ENCODE data around the gene FBXL3. TPM values are rescaled to one million over a fixed set of nuclear protein-coding genes. Genes with fewer than 3 reads are reported as not detected.
A peak's percentile ranks its signal among the peaks of the same experiment; 100 is the strongest.

The FBXL3 gene
- total RNA-seq, 1 experiment from 2014 or later, result 16.7 TPM

DNA sequence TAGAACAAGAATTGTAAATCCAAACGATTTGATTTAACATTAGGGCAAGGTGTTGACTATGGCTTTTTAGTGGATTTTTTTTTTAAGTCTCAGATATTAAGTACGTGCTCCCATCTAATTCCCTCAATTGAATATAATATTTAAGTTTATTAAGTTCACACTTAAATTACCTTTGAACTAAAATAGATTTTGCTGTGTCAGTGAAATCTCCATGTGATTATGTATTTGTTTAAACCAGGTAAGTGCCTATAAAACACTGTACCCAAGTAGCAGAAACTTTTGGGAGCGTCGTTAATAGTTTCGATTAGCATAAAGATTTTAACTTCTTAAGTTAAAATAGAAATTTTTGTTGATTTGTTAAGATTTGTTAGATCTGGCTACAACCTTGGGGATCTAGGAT, 33.5 kb downstream of the FBXL3 start:
- H2AFZ ChIP-seq (ENCODE audit: low read length), result no peak overlapping the region
- 100% methylated on average over 1 of the region's 5 CpGs for WGBS (ENCODE audit: extremely low coverage, insufficient read length, low lambda C conversion rate)
- Mint-ChIP-seq H3K27me3 (ENCODE audit: low read depth) (peaks cover 7% of the 10 kb centered on the region; the same call in 1 of the 2 replicates), H3K4me1 (peaks cover 20% of the 10 kb centered on the region in 2 experiments), H3K4me3 (peak overlapping the region; percentile 95 to 99), H3K36me3 (ENCODE audit: insufficient read depth in 1 of 3, low read depth in 3 of 3) (peaks cover 0 to 23% (median 15%) of the 10 kb centered on the region in 3 experiments; a peak in 5 of 7 replicates), H3K27ac (no peak overlapping the region), H3K9me3 (no peaks in the 10 kb centered on the region; a peak in 1 of 5 replicates)
- H2BK12ac ChIP-seq (ENCODE audit: insufficient read length, low read depth, low read length), result no peak overlapping the region
- DNase-seq, result no peak
- no peaks in the 10 kb centered on the region; the same call in 1 of the 2 replicates for H3K4me1 ChIP-seq (ENCODE audit: insufficient read depth, low read length)
- H2BK20ac ChIP-seq (ENCODE audit: low read depth, low read length, poor library complexity, severe bottlenecking), result no peak overlapping the region
- H3K79me2 ChIP-seq (ENCODE audit: insufficient read depth, low read length), result no peaks in the 10 kb centered on the region
- no peak overlapping the region for H2BK120ac ChIP-seq (ENCODE audit: low read depth, low read length, poor library complexity, severe bottlenecking)
- no peak overlapping the region for H3K27ac ChIP-seq (ENCODE audit: insufficient read length, low read depth, low read length)
- no peaks in the 10 kb centered on the region for H4K20me1 ChIP-seq (ENCODE audit: control insufficient read depth, insufficient read depth, insufficient read length)
- H3K23ac ChIP-seq (ENCODE audit: insufficient read length, low read depth, low read length), result no peak overlapping the region
- no peak overlapping the region for H2BK15ac ChIP-seq (ENCODE audit: low read depth, low read length)
- no peaks in the 10 kb centered on the region for H3K27me3 ChIP-seq (ENCODE audit: insufficient read depth, low read length)
- H4K8ac ChIP-seq (replicated peaks; ENCODE audit: insufficient read length, low read depth, low read length), result no peak overlapping the region
- no peak overlapping the region for H2AK5ac ChIP-seq (ENCODE audit: insufficient read length, low read length)
- H3K14ac ChIP-seq (ENCODE audit: insufficient read depth, low read length), result no peak overlapping the region
- no peak overlapping the region for H3K56ac ChIP-seq (ENCODE audit: insufficient read length, low read depth, low read length)
- H2BK5ac ChIP-seq (ENCODE audit: insufficient read length, low read length), result no peak overlapping the region
- H4K5ac ChIP-seq (ENCODE audit: insufficient read length, low read depth, low read length), result no peak overlapping the region
- no peak overlapping the region for H3K9ac ChIP-seq (ENCODE audit: extremely low read depth, insufficient read length, low read length)
- H3K79me1 ChIP-seq (ENCODE audit: insufficient read depth, low read depth, low read length, poor library complexity, severe bottlenecking), result no peaks in the 10 kb centered on the region
- H4K91ac ChIP-seq (ENCODE audit: insufficient read length, low read depth, low read length), result no peak overlapping the region
- no peak overlapping the region for H3K4me2 ChIP-seq (ENCODE audit: insufficient read depth, insufficient read length, low read length)
- H3T11ph ChIP-seq (ENCODE audit: low read length), result no peak overlapping the region
- H3K18ac ChIP-seq (ENCODE audit: insufficient read length, low read depth, low read length), result no peak overlapping the region
- no peak overlapping the region for H3K4ac ChIP-seq (ENCODE audit: low read depth, low read length)
- no peaks in the 10 kb centered on the region for H3K9me3 ChIP-seq (ENCODE audit: control insufficient read depth, low read depth, low read length)
- H3K23me2 ChIP-seq (ENCODE audit: insufficient read length, low read depth, low read length, poor library complexity, severe bottlenecking), result peaks cover 8% of the 10 kb centered on the region
- TF ChIP-seq, protein P1, sequence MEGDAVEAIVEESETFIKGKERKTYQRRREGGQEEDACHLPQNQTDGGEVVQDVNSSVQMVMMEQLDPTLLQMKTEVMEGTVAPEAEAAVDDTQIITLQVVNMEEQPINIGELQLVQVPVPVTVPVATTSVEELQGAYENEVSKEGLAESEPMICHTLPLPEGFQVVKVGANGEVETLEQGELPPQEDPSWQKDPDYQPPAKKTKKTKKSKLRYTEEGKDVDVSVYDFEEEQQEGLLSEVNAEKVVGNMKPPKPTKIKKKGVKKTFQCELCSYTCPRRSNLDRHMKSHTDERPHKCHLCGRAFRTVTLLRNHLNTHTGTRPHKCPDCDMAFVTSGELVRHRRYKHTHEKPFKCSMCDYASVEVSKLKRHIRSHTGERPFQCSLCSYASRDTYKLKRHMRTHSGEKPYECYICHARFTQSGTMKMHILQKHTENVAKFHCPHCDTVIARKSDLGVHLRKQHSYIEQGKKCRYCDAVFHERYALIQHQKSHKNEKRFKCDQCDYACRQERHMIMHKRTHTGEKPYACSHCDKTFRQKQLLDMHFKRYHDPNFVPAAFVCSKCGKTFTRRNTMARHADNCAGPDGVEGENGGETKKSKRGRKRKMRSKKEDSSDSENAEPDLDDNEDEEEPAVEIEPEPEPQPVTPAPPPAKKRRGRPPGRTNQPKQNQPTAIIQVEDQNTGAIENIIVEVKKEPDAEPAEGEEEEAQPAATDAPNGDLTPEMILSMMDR (conservative IDR thresholded peaks at IDR 0.05), result no peak

Data from H9 (cell line).